Lower leg skin (tissue), 4 donors: Measurements from ENCODE around the gene DRC3. TPM values are rescaled to one million over a fixed set of nuclear protein-coding genes. Genes with fewer than 3 reads are reported as not detected.

Experiments
- DNase-seq, 2 donors: peaks; one replicate each; pipeline ENCODE4 v3.0.0-alpha.2; 2019; ENCODE audit warnings: low spot score in 2 of 2
- H3K4me3 ChIP-seq: fragments of 200-600 bp; sonication (generic); 2 replicates; pipeline ENCODE4 v1.5.1; 2017; ENCODE audit warnings: mild to moderate bottlenecking, low read depth; ENCODE audit not compliant: poor library complexity, severe bottlenecking
- CTCF ChIP-seq, 3 donors: fragments of 450-650 bp; IDR thresholded peaks; one replicate each; pipeline ENCODE4 v1.5.1; 2016; ENCODE audit warnings: antibody characterized with exemption in 3 of 3, mild to moderate bottlenecking in 3 of 3, moderate library complexity in 2 of 3
- POLR2A ChIP-seq, 2 donors: fragments of 450-650 bp; IDR thresholded peaks; one replicate each; pipeline ENCODE4 v1.6.1; 2016 to 2017; ENCODE audit warnings: antibody characterized with exemption in 2 of 2, mild to moderate bottlenecking in 1 of 2, moderate library complexity in 1 of 2
- WGBS, 2 donors: methylation state at CpG; one replicate each; pipeline ENCODE4 v1.1.5; 2018; 5-methylcytosine and 5-hydroxymethylcytosine counted together
- intact Hi-C: fragments of 100-400 bp; cut with DNase I; formaldehyde crosslinking; loops from one replicate; pipeline ENCODE4 v1.15.0; 2023; ENCODE audit warnings: low total_unique reads
- total RNA-seq, 4 donors: library from RNA; depleted of rRNA; stranded (reverse); fragments of >200 nt; gene quantifications; one replicate each; pipeline ENCODE4 v1.1.0, GENCODE V29; 2016

Gene DRC3
- total RNA-seq, 4 donors from 2014 or later: 0.93 to 6.4 (median 4.0) TPM

GRCh38 chr17:17928398-17929287, 44.0 kb upstream of the DRC3 start:
- no peak overlapping the region for H3K4me3 ChIP-seq
- intact Hi-C loops: no loop called here
- DNase-seq: peak in 1 of 2 donors; percentile 76
- 49 to 59% methylated on average over 12 of the region's 12 CpGs for WGBS, 2 donors
- TF ChIP-seq POLR2A (IDR thresholded peaks at IDR 0.05) (no peak), CTCF (IDR thresholded peaks at IDR 0.05) (no peak)

- peak in 1 of 2 donors; percentile 49 for DNase-seq
- H3K4me3 ChIP-seq: no peak overlapping the region
- TF ChIP-seq CTCF (IDR thresholded peaks at IDR 0.05) (no peak), POLR2A (IDR thresholded peaks at IDR 0.05) (no peak)
- WGBS, 2 donors: 45 to 59% methylated on average over 2 of the region's 2 CpGs
- intact Hi-C loops: no loop called here
These were observed 42.8 kb upstream of the DRC3 start for GRCh38 chr17:17929655-17930380.

- intact Hi-C loops: no loop called here
- DNase-seq: no peak
- TF ChIP-seq POLR2A (IDR thresholded peaks at IDR 0.05) (no peak), CTCF (IDR thresholded peaks at IDR 0.05) (no peak)
- no peak overlapping the region for H3K4me3 ChIP-seq
These were observed 42.0 kb upstream of the DRC3 start for GRCh38 chr17:17930674-17931073.

GRCh38 chr17:17931159-17931558, 41.5 kb upstream of the DRC3 start:
- 64 to 92% methylated on average over 2 of the region's 2 CpGs for WGBS, 2 donors
- DNase-seq: peak in 1 of 2 donors; percentile 40
- H3K4me3 ChIP-seq: no peak overlapping the region
- TF ChIP-seq POLR2A (IDR thresholded peaks at IDR 0.05) (no peak), CTCF (IDR thresholded peaks at IDR 0.05) (no peak)
- intact Hi-C loops: no loop called here

- DNase-seq: no peak
- intact Hi-C loops: no loop called here
- H3K4me3 ChIP-seq: no peak overlapping the region
- TF ChIP-seq CTCF (IDR thresholded peaks at IDR 0.05) (no peak), POLR2A (IDR thresholded peaks at IDR 0.05) (no peak)
These were observed 38.9 kb upstream of the DRC3 start for GRCh38 chr17:17933775-17934174.
